ENCODE data around the gene DACT3.

DACT3 gene

GRCh38 chr19:46697204-46697960, 36.4 kb upstream of the DACT3 start:
- peaks cover 3% of the 10 kb centered on the region for H3K27me3 Mint-ChIP-seq (ENCODE audit: low read depth, poor library complexity)
- no peaks in the 10 kb centered on the region for H3K9me3 Mint-ChIP-seq
- H3K27ac Mint-ChIP-seq: peak overlapping the region; percentile 38
- H3K36me3 Mint-ChIP-seq (ENCODE audit: low read depth): peaks cover 76% of the 10 kb centered on the region
- no peak for TF ChIP-seq CTCF (IDR thresholded peaks at IDR 0.05)
- peaks cover 19% of the 10 kb centered on the region for H3K4me1 Mint-ChIP-seq
- peak overlapping the region; percentile 64 for H3K4me3 Mint-ChIP-seq
- DNase-seq: peak; percentile 99

- peaks cover 77% of the 10 kb centered on the region for H3K36me3 Mint-ChIP-seq (ENCODE audit: low read depth)
- H3K4me3 Mint-ChIP-seq: peak overlapping the region; percentile 64
- H3K9me3 Mint-ChIP-seq: no peaks in the 10 kb centered on the region
- TF ChIP-seq CTCF (IDR thresholded peaks at IDR 0.05): no peak
- H3K27ac Mint-ChIP-seq: peak overlapping the region; percentile 38
- peaks cover 19% of the 10 kb centered on the region for H3K4me1 Mint-ChIP-seq
- peaks cover 3% of the 10 kb centered on the region for H3K27me3 Mint-ChIP-seq (ENCODE audit: low read depth, poor library complexity)
- DNase-seq: no peak
Observed at GRCh38 chr19:46696866-46697203, 35.9 kb upstream of the DACT3 start.

- H3K36me3 Mint-ChIP-seq (ENCODE audit: low read depth): peaks cover 78% of the 10 kb centered on the region
- H3K27me3 Mint-ChIP-seq (ENCODE audit: low read depth, poor library complexity): peaks cover 3% of the 10 kb centered on the region
- H3K27ac Mint-ChIP-seq: no peak overlapping the region
- no peak overlapping the region for H3K4me3 Mint-ChIP-seq
- peaks cover 19% of the 10 kb centered on the region for H3K4me1 Mint-ChIP-seq
- no peak for DNase-seq
- TF ChIP-seq CTCF (IDR thresholded peaks at IDR 0.05): no peak
- H3K9me3 Mint-ChIP-seq: no peaks in the 10 kb centered on the region
Observed at GRCh38 chr19:46696052-46696451, 35.1 kb upstream of the DACT3 start.

- Mint-ChIP-seq H3K36me3 (ENCODE audit: low read depth) (peaks cover 83% of the 10 kb centered on the region), H3K27me3 (ENCODE audit: low read depth, poor library complexity) (peaks cover 3% of the 10 kb centered on the region), H3K9me3 (no peaks in the 10 kb centered on the region), H3K4me1 (peaks cover 19% of the 10 kb centered on the region), H3K4me3 (no peak overlapping the region), H3K27ac (no peak overlapping the region)
- TF ChIP-seq CTCF (IDR thresholded peaks at IDR 0.05): no peak
- no peak for DNase-seq
Observed at GRCh38 chr19:46693760-46694159, 32.8 kb upstream of the DACT3 start.

GRCh38 chr19:46692918-46693722, 32.1 kb upstream of the DACT3 start:
- no peak for DNase-seq
- Mint-ChIP-seq H3K36me3 (ENCODE audit: low read depth) (peaks cover 83% of the 10 kb centered on the region), H3K4me1 (peaks cover 19% of the 10 kb centered on the region), H3K4me3 (no peak overlapping the region), H3K27ac (no peak overlapping the region), H3K27me3 (ENCODE audit: low read depth, poor library complexity) (peaks cover 3% of the 10 kb centered on the region), H3K9me3 (no peaks in the 10 kb centered on the region)
- no peak for TF ChIP-seq CTCF (IDR thresholded peaks at IDR 0.05)

Measured in nephron progenitor cell (in vitro differentiated cells).